Mesenchymal stem cell (in vitro differentiated cells and primary cell): ENCODE data around the gene USP36.
A peak's percentile ranks its signal among the peaks of the same experiment; 100 is the strongest.
"Not testable (repeated sequence)": the region's sequence is repeated elsewhere in the genome, so short reads cannot be mapped to it uniquely, and the experiment has no call there.

Source experiments
- DNase-seq: peaks from one replicate; pipeline ENCODE4 v3.0.0-alpha.2; 2013
- H2AFZ ChIP-seq: one replicate; pipeline ENCODE4 v1.6.1; 2013; ENCODE audit warnings: low read depth, mild to moderate bottlenecking, control low read depth, inconsistent platforms, low read length, moderate library complexity
- H2AK5ac ChIP-seq: 2 replicates; pipeline ENCODE4 v1.6.1; 2013; ENCODE audit warnings: low read length, moderate library complexity, mild to moderate bottlenecking, inconsistent platforms; ENCODE audit not compliant: severe bottlenecking
- H2BK120ac ChIP-seq: one replicate; pipeline ENCODE4 v1.6.1; 2013; ENCODE audit warnings: low read depth, mild to moderate bottlenecking, inconsistent platforms, low read length, moderate library complexity
- H2BK12ac ChIP-seq, 2 experiments: one replicate each; pipeline ENCODE4 v1.6.1; 2013; ENCODE audit warnings: inconsistent platforms in 2 of 2, low read length in 2 of 2, mild to moderate bottlenecking in 2 of 2, moderate library complexity in 2 of 2, control low read depth in 1 of 2
- H2BK15ac ChIP-seq: one replicate; pipeline ENCODE4 v1.6.1; 2013; ENCODE audit warnings: mild to moderate bottlenecking, low read depth, inconsistent platforms; ENCODE audit not compliant: poor library complexity, severe bottlenecking
- H2BK5ac ChIP-seq: 2 replicates; pipeline ENCODE4 v1.6.1; 2013; ENCODE audit warnings: low read depth, mild to moderate bottlenecking, low read length, control low read depth, inconsistent platforms; ENCODE audit not compliant: poor library complexity, severe bottlenecking
- H3K14ac ChIP-seq, 2 experiments: one replicate each; pipeline ENCODE4 v1.6.1; 2013; ENCODE audit warnings: inconsistent platforms in 2 of 2, low read length in 2 of 2, control low read depth in 1 of 2, mild to moderate bottlenecking in 1 of 2, moderate library complexity in 1 of 2
- H3K18ac ChIP-seq, 2 experiments: one replicate each; pipeline ENCODE4 v1.6.1; 2013; ENCODE audit warnings: inconsistent platforms in 2 of 2, low read length in 2 of 2, control low read depth in 1 of 2, low read depth in 1 of 2, mild to moderate bottlenecking in 1 of 2
- H3K23ac ChIP-seq, 2 experiments: one replicate each; pipeline ENCODE4 v1.6.1; 2013; ENCODE audit warnings: inconsistent platforms in 2 of 2, low read length in 2 of 2, mild to moderate bottlenecking in 2 of 2, moderate library complexity in 2 of 2, control low read depth in 1 of 2
- H3K27ac ChIP-seq: 2 replicates; pipeline ENCODE4 v1.5.1; 2013; ENCODE audit warnings: mild to moderate bottlenecking, moderate library complexity, low read length, control low read depth, inconsistent platforms; ENCODE audit not compliant: poor library complexity, severe bottlenecking
- H3K27me3 ChIP-seq, 2 experiments: 2 replicates each; pipeline versions ENCODE4 v1.6.1 to v1.7.0; 2013; ENCODE audit warnings: low read length in 2 of 2, mild to moderate bottlenecking in 2 of 2, moderate library complexity in 2 of 2, control low read depth in 1 of 2, inconsistent platforms in 1 of 2; ENCODE audit not compliant: control insufficient read depth in 1 of 2, insufficient read depth in 1 of 2
- H3K36me3 ChIP-seq, 2 experiments: 2 replicates each; pipeline versions ENCODE4 v1.6.1 to v1.7.0; 2013; ENCODE audit warnings: low read length in 2 of 2, control low read depth in 1 of 2, inconsistent platforms in 1 of 2, low read depth in 1 of 2, mild to moderate bottlenecking in 1 of 2; ENCODE audit not compliant: insufficient read depth in 2 of 2, control insufficient read depth in 1 of 2
- H3K4ac ChIP-seq, 2 experiments: one replicate each; pipeline ENCODE4 v1.6.1; 2013; ENCODE audit warnings: inconsistent platforms in 2 of 2, low read length in 2 of 2, mild to moderate bottlenecking in 2 of 2, moderate library complexity in 2 of 2, control low read depth in 1 of 2, low read depth in 1 of 2
- H3K4me1 ChIP-seq: 2 replicates; pipeline ENCODE4 v1.6.1; 2013; ENCODE audit warnings: low read depth, low read length, control low read depth; ENCODE audit not compliant: control insufficient read depth, insufficient read depth
- H3K4me2 ChIP-seq: 2 replicates; pipeline ENCODE4 v1.6.1; 2013; ENCODE audit warnings: low read length, mild to moderate bottlenecking, inconsistent platforms; ENCODE audit not compliant: poor library complexity, severe bottlenecking
- H3K4me3 ChIP-seq, 2 experiments: 2 replicates each; pipeline versions ENCODE4 v1.5.1 to v1.7.0; 2013; ENCODE audit warnings: low read length in 2 of 2, mild to moderate bottlenecking in 2 of 2, control low read depth in 1 of 2, low read depth in 1 of 2; ENCODE audit not compliant: insufficient read depth in 1 of 2
- H3K79me1 ChIP-seq: replicated peaks from 2 replicates; pipeline ENCODE4 v1.6.1; 2013; ENCODE audit warnings: mild to moderate bottlenecking, control low read depth, low read length, inconsistent platforms; ENCODE audit not compliant: poor library complexity, severe bottlenecking
- H3K9ac ChIP-seq: 2 replicates; pipeline ENCODE4 v1.7.0; 2013; ENCODE audit warnings: mild to moderate bottlenecking, low read length, moderate library complexity
- H3K9me3 ChIP-seq: 2 replicates; pipeline ENCODE4 v1.7.0; 2013; ENCODE audit warnings: mild to moderate bottlenecking, low read length; ENCODE audit not compliant: control insufficient read depth
- H4K8ac ChIP-seq: one replicate; pipeline ENCODE4 v1.6.1; 2013; ENCODE audit warnings: inconsistent platforms, mild to moderate bottlenecking, low read length, moderate library complexity
- H4K91ac ChIP-seq: one replicate; pipeline ENCODE4 v1.6.1; 2013; ENCODE audit warnings: mild to moderate bottlenecking, low read length, inconsistent platforms
- WGBS: methylation state at CpG from one replicate; pipeline ENCODE4 v1.1.7; 2013; ENCODE audit warnings: mixed read lengths; 5-methylcytosine and 5-hydroxymethylcytosine counted together

The USP36 gene

GRCh38 chr17:78868391-78868790, 27.8 kb upstream of the USP36 start:
- peaks cover 18% of the 10 kb centered on the region for H3K79me1 ChIP-seq
- no peak overlapping the region for H3K4me3 ChIP-seq
- WGBS: 58% methylated on average over 4 of the region's 7 CpGs
- H3K9ac ChIP-seq: peak overlapping the region; percentile 48
- H3K14ac ChIP-seq: peak overlapping the region in 1 of 2 experiments; percentile 51
- H3K36me3 ChIP-seq: peaks cover 34 to 78% of the 10 kb centered on the region in 2 experiments
- H2AFZ ChIP-seq: no peak overlapping the region
- H2AK5ac ChIP-seq: no peak overlapping the region
- H2BK15ac ChIP-seq: no peak overlapping the region
- H2BK5ac ChIP-seq: no peak overlapping the region
- H3K4me1 ChIP-seq: peaks cover 14% of the 10 kb centered on the region
- H3K23ac ChIP-seq: no peak overlapping the region
- H3K18ac ChIP-seq: peak overlapping the region in 1 of 2 experiments; percentile 82
- DNase-seq: peak; percentile 54
- H2BK12ac ChIP-seq: peak overlapping the region in 1 of 2 experiments; percentile 42
- H3K4me2 ChIP-seq: no peak overlapping the region
- no peak overlapping the region for H2BK120ac ChIP-seq
- H3K27me3 ChIP-seq: no peaks in the 10 kb centered on the region
- H4K8ac ChIP-seq: no peak overlapping the region
- H4K91ac ChIP-seq: no peak overlapping the region
- peak overlapping the region; percentile 62 for H3K27ac ChIP-seq
- H3K9me3 ChIP-seq: no peaks in the 10 kb centered on the region
- H3K4ac ChIP-seq: peak overlapping the region in 1 of 2 experiments; percentile 69

DNA sequence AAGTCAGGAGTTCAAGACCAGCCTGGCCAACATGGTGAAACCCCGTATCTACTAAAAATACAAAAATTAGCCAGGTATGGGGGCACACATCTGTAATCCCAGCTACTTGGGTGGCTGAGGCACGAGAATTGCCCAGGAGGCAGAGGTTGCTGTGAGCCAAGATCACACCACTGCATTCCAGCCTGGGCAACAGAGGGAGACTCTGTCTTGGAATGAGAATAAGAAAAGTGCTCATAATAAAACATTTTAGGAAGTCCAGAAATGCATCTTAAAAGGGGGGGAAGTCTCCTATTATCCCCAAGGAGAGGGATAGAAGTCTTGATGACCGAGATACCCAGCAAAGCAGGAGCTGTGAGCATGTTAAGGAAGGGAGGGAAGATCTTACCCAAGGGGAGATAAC, 26.4 kb upstream of the USP36 start:
- H3K18ac ChIP-seq, H4K91ac ChIP-seq, H4K8ac ChIP-seq, H3K27ac ChIP-seq, H3K9me3 ChIP-seq, H3K4me2 ChIP-seq, H3K4me3 ChIP-seq, H2AFZ ChIP-seq, H2BK120ac ChIP-seq, H3K23ac ChIP-seq, H2BK5ac ChIP-seq, DNase-seq, H3K14ac ChIP-seq, H3K27me3 ChIP-seq, H2AK5ac ChIP-seq, H3K4ac ChIP-seq, H2BK15ac ChIP-seq: not testable (repeated sequence)
- Histone ChIP-seq H3K36me3 (peaks cover 34 to 69% of the 10 kb centered on the region in 2 experiments), H2BK12ac (peak overlapping the region in 1 of 2 experiments; percentile 37), H3K9ac (peak overlapping the region; percentile 63), H3K79me1 (peaks cover 16% of the 10 kb centered on the region), H3K4me1 (peaks cover 10% of the 10 kb centered on the region)
- 97% methylated on average over 3 of the region's 3 CpGs for WGBS

DNA sequence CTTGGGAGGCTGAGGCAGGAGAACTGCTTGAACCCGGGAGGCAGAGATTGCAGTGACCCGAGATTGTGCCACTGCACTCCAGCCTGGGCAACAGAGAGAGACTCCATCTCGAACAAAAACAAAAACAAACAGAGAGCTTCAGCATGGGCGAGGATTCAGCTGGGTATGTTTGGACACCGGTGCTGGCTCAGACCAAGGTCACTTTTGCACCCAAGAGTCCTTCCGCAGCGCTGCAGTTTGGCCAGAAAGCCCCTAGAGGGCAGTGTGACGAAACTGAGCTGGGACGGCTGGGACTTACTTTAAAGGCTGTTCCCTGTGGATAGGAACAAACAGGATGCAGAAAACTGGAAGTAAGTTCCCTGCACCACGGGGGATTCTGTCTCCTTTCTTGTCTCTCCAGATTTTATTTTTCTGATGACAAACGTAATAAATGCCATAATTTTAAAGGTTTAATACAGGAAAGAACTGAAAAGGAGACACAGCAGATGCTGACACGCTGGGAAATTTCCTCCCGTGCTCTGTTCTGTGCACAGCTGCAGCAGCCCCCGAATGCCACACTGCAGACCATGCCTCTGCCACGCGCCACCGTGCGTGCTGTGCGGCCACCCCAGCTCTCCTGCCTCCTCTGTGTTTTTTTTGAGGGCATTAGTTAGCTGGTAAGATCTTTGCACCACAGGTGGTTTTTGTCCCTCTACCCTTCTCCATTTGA, 25.2 kb upstream of the USP36 start:
- Histone ChIP-seq H3K36me3 (peaks cover 25 to 64% of the 10 kb centered on the region in 2 experiments), H3K79me1 (peaks cover 12% of the 10 kb centered on the region), H3K4me2 (no peak overlapping the region), H3K9ac (peak overlapping the region; percentile 63), H2BK120ac (no peak overlapping the region), H3K4ac (peak overlapping the region in 1 of 2 experiments; percentile 91), H3K14ac (peak overlapping the region in 1 of 2 experiments; percentile 92), H4K91ac (peak overlapping the region; percentile 43), H2BK5ac (no peak overlapping the region), H2BK12ac (no peak overlapping the region), H3K27me3 (no peaks in the 10 kb centered on the region), H4K8ac (peak overlapping the region; percentile 74), H2BK15ac (no peak overlapping the region), H3K4me1 (peaks cover 15% of the 10 kb centered on the region), H2AK5ac (no peak overlapping the region), H3K4me3 (no peak overlapping the region), H3K23ac (no peak overlapping the region), H3K18ac (peak overlapping the region; percentile 6 to 58), H3K27ac (peak overlapping the region; percentile 44), H3K9me3 (no peaks in the 10 kb centered on the region), H2AFZ (no peak overlapping the region)
- WGBS: 41% methylated on average over 18 of the region's 19 CpGs
- peak; percentile 85 for DNase-seq

GRCh38 chr17:78864117-78864516, 23.5 kb upstream of the USP36 start:
- Histone ChIP-seq H3K14ac (no peak overlapping the region), H3K27me3 (no peaks in the 10 kb centered on the region)

More at GRCh38 chr17:78864117-78864516, 23.5 kb upstream of the USP36 start:
- Histone ChIP-seq H2AFZ (no peak overlapping the region), H3K18ac (no peak overlapping the region), H3K9me3 (no peaks in the 10 kb centered on the region), H4K8ac (no peak overlapping the region), H2BK12ac (peak overlapping the region in 1 of 2 experiments; percentile 3), H2BK120ac (no peak overlapping the region), H3K4ac (no peak overlapping the region), H3K4me1 (peaks cover 17% of the 10 kb centered on the region), H2BK5ac (no peak overlapping the region), H3K23ac (no peak overlapping the region), H3K79me1 (peaks cover 9% of the 10 kb centered on the region), H3K4me2 (no peak overlapping the region), H3K36me3 (peaks cover 15 to 63% of the 10 kb centered on the region in 2 experiments), H2AK5ac (no peak overlapping the region), H3K27ac (no peak overlapping the region), H2BK15ac (no peak overlapping the region), H3K4me3 (no peak overlapping the region), H4K91ac (peak overlapping the region; percentile 3), H3K9ac (no peak overlapping the region)
- no peak for DNase-seq
- 93% methylated on average over 1 of the region's 1 CpG for WGBS
